Activated T-cell treated with anti-CD3 and anti-CD28 coated beads for 4 hours (primary cell): ENCODE data around the gene COL4A6.

Source experiments
- DNase-seq: peaks from one replicate; pipeline ENCODE4 v3.0.0-alpha.2; 2020

Gene COL4A6

DNA sequence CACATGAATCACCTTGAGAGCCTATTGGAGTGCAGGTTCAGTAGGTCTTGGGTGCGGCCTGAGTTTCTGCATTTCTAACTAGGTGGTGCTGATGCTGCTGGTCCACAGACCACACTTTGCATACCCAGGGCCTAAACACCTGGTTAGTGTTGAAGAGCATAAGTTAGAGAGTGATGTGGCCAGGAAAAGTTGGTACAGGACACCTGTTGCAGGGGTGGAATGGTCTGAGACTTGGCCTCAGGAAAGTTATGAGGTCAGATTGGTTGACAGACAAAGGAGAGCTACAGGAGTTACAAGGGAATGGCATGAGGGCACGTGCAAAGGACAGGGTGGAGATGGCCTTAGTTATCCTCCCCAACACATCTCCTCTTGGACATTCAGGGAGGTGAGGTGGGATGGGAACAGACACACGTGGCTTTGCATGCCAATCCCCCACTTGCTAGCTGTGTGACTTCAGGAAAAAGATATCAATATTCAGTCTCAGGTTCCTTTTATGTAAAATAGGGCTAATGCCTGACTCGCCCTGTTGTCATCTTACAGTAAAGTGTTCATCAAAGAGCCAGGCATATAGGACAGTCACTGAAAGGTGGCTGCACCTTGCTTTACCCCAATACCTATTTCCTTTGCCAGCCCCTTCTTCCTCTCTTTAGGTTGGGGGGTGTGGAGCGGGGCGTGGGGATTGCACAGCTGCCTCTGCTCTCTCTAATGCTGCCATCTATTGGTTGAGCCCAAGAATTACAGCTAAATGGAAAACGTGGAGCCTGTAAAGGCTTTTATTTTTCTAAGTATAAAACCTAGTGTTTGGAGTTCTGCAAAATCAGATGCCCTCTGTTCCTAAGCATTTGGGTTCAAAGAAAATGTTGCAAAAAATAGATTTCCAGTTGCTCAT, 299.2 kb downstream of the COL4A6 start:
- DNase-seq: no peak

DNA sequence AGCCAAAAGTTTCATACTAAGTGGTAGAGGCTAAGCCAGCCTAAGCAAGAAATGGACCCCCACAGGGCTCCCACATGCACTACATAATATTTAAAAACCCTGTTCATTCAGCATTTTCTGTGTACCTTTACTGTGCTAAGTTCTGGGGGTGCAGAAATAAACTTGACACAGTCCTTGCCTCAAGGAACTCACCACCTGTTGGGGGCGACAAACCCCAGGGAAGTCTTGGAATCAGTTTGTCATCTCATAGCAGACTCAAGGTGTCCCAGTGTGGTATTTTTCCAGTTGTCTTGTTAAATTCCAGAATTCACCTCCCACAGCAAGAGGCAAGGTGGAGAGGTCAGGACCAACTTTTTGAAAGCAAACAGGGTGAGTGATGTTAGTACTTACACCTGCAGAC, 303.5 kb downstream of the COL4A6 start:
- no peak for DNase-seq

DNA sequence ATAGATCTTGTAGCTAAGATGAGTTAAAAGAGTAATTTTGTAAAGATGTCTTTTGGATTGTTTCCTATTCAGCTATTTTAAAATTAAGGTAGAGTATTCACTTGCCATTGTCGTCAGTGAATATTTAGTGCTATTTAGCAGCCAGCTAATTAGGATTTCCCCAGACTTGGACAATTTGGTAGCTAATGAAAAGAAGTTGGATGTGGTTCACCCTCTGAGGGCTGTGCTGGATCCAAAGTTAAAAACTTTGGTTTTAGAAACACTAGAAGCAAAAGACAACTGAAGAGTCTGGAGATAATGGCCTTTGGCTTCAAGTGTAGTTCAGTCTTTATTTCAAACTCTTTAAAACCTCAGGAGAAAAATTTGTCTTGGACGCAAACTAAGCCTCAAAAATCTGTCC, 305.3 kb downstream of the COL4A6 start:
- DNase-seq: no peak

DNA sequence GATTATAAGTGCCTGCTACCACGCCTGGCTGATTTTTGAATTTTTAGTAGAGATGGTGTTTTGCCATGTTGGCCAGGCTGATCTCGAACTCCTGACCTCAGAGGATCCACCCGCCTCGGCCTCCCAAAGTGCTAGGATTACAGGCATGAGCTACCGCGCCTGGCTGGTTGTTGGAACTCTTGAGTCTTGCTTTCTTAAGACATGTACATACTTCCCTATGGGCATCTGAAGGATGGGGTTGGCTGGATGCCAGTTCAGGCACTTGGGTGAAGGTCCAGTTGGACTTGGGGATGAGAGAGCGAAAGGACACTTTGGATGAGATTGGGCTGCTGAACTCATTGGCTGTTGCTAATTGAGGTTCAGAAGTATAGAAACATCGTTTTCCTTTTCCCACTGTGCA, 306.2 kb downstream of the COL4A6 start:
- DNase-seq: no peak

DNA sequence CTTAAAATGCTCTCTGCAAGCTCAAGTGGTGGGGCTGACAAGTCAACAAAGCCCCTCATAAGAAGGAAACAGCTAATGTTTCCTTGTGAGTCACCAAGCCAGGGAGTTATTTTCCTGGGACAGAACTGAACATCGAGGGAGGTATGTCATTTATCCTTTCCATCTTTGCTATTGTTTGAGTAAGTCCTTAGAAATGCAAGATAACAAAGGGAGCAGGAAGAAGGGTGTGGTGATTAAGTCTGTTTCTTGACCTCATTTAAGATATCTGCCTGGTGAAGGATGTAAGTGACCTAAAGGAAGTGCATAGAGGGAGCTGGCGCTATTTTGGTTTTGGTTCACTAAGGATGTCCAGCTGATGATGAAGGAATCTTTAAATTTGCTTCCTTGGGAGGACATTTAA, 306.8 kb downstream of the COL4A6 start:
- no peak for DNase-seq

DNA sequence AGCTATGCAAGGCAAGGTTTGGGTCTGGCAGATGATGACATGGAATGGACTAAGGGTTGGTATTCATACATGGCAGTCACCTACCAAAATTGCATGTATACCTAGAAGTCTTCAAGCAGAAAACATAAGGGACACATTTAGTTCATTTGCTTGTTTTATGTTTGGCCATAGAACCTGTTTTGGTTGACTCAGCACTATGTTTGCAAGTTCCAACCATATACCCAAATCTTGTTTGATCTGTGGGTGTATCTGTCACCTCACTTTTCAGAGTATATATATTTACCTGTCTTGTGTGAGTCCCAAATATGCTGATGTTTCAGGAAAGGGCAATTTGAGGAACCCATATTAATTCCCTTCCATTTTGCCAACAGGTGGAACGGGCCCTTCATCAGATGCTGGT, 307.3 kb downstream of the COL4A6 start:
- no peak for DNase-seq

DNA sequence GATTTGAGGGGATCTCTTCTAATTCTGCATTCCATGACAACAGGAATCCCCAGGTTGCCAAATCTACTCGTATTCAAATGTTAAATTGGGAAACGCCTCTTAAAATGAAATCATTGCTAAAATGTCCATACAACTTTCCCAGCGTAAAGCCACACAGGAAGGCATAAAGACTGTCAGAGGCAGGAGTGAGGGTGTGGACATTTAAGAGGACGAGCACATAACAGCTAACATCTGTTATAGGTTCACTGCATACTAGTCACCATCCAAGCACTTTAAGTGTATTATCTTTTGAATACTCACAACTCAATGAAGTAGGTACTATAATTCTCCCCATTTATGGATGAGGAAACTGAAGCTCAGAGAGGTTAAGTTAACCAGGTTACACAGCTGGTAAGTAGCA, 311.1 kb downstream of the COL4A6 start:
- no peak for DNase-seq

DNA sequence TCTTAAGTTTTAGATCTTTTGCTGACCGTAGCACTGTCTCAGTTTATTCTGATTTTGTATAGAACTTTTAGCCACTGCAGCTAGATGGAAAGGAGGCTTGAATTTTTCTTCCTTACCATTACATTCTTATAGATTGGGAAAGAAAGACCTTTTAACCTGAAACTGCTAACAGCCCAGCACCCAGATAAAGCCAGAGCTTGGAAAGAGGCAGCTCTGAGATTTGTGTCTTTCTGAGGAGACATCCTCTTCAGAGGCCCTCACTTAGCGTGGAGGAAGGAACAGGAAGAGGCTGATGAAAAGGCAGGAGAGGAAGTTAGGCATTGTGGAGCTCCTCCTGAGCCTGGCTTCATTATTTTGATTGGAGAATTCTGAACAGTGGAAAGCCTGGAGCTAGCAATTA, 311.6 kb downstream of the COL4A6 start:
- no peak for DNase-seq

DNA sequence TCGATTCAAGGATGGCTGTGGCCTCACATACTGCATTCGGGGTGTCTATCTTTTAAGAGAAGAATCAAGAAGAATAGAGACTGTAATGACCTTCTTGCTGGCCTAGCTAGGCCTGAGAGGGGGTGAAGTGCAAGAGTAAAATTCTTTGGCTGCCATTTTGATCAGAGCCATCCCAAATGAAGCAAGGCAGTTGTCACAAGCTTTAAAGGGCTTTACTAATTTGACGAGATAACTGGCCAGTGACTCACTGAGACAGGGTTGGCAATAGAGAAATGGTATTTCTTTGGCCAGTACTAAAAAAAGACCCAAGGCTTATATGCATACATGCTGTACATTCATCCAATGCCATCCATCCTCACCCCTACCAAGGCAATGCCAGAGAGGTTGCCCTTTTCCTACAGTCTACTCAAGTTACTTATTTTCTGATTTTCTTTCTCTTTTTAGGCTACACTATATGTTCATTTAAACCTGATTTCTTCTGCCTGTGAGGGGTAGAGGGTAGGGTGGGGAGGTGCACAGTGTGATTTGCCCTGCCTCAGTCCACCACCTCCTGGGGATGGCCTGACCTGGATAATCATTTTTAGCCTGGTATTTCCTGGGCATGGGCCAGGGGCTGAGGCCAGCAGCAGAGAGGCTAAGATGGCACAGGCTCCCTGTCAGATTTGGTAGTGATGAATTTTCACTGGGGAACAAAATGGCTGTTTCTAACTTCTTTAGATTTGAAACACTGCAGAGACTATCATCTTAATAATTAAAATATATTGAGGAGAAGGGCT, 314.4 kb downstream of the COL4A6 start:
- DNase-seq: no peak

DNA sequence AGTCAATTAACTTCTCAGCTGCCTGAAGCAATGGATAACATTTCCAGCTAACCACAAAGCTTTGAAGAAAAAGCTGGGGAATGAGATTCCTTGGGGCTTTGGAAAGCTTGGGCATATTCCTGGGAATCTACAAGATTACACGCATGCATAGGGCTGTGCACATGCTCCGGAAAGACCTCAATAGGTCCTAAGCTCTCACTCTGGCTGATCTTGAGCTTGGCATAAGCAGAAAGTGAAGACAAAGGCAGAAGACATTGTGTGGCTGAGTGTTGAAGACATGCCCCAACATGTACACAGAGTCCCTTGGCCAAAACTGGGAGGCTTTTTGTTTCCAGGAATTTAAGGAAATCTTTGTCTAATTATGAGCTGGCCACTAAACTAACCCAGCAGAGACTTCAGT, 315.5 kb downstream of the COL4A6 start:
- no peak for DNase-seq

DNA sequence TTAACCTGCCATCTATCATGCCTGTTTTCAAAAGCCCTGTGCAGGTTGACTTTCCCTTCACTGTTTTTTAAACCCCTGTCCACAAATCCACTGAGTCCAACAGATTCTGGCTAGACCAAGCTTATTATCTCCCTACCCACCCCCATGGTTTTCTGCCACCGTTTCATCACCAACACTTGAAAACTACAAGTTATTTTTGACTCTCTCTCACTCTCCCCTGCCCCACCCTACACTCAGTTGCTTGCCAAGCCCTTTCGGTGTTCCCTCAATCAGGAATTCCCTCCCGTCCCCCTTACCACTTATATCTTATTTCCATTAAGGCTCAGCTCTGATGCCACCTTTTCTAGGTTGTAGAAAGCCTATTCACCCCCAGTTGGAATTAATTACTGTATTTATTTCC, 316.9 kb downstream of the COL4A6 start:
- no peak for DNase-seq

DNA sequence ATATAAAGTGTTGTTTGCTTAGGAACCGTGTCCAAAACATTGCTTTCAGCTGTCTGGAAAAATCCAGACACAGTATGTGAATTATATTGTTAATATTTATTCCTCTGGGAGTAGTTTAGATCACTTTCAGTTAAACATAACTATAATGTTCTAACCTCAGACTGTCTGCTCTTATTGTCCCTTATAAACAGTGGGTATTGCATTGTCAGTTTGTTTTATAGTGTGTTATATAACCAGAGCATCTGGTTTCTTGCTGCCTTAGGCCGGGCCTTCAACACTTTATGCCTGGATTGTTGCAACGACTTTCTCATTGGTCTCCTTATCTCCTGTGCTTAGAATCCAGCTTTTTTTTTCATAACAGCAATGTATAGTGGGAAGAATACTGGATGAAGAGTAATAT, 320.2 kb downstream of the COL4A6 start:
- DNase-seq: no peak

DNA sequence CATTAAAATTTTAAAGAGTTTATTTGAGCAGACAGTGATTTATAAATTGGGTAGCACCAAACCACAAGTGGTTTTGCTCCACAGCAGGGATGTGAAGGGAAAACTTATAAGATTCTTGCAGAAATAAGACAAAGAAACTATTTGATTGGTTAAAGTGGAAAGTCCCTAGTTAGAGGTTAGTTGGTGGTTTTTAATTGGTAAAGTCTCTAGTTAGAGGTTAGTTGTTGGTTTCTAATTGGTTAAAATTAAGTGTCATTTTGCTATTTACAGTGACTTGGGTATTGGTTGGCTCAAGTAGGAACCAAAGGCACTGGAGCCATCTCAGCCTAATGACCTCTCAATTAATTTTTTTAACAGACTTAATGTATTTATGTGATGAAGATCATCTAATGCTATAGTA, 323.7 kb downstream of the COL4A6 start:
- DNase-seq: no peak
